Ishikawa (cell line): ENCODE data around the gene MKRN1.

Source experiments
- CEBPB ChIP-seq: IDR thresholded peaks from 2 replicates; pipeline ENCODE4 v1.6.1; 2012
- CREB1 ChIP-seq: IDR thresholded peaks from 2 replicates; pipeline ENCODE4 v1.6.1; 2012; ENCODE audit warnings: low read depth
- EGR1 ChIP-seq: IDR thresholded peaks from 2 replicates; pipeline ENCODE4 v1.6.1; 2012
- EP300 ChIP-seq: IDR thresholded peaks from 2 replicates; pipeline ENCODE4 v1.6.1; 2012; ENCODE audit warnings: borderline replicate concordance
- FOXM1 ChIP-seq: IDR thresholded peaks from 2 replicates; pipeline ENCODE4 v1.6.1; 2012; ENCODE audit warnings: low read depth, borderline replicate concordance
- MAX ChIP-seq: IDR thresholded peaks from 2 replicates; pipeline ENCODE4 v1.6.1; 2012
- NFIC ChIP-seq: IDR thresholded peaks from 2 replicates; pipeline ENCODE4 v1.6.1; 2012
- RAD21 ChIP-seq: IDR thresholded peaks from 2 replicates; pipeline ENCODE4 v1.6.1; 2012; ENCODE audit warnings: low read depth
- TAF1 ChIP-seq: IDR thresholded peaks from 2 replicates; pipeline ENCODE4 v1.6.1; 2012; ENCODE audit warnings: low read depth, mild to moderate bottlenecking
- TCF12 ChIP-seq: IDR thresholded peaks from 2 replicates; pipeline ENCODE4 v1.6.1; 2012; ENCODE audit warnings: low read depth
- TEAD4 ChIP-seq: IDR thresholded peaks from 2 replicates; pipeline ENCODE4 v1.6.1; 2012
- YY1 ChIP-seq: IDR thresholded peaks from 2 replicates; pipeline ENCODE4 v1.6.1; 2012; ENCODE audit warnings: low read depth
- ZBTB7A ChIP-seq: IDR thresholded peaks from 2 replicates; pipeline ENCODE4 v1.6.1; 2012; ENCODE audit warnings: low read depth
- TF ChIP-seq, protein P1 (sequence below): IDR thresholded peaks from 2 replicates; pipeline ENCODE4 v1.6.1; 2012; ENCODE audit warnings: low read depth, mild to moderate bottlenecking
- TF ChIP-seq, protein P2 (sequence below): IDR thresholded peaks from 2 replicates; pipeline ENCODE4 v1.6.1; 2012

MKRN1 gene

DNA sequence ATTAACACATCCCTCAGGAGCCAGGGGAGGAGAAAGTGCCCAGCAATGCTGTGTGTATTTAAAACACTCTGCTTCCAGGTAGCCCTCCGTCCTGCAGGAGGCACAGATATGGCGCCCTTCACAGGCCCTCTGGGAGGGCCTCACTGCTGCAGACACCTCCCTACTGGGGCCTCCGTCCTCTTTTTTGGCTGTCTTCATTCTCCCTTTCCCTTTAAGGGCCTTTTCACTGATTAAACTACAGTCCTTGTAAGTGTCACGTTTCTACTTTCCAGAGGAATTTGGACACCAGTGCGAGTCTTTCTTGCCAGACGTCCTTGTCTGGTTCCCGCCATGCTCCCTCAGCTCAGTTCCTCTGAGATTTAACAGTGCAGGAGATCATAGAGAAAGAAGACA is 39.7 kb upstream of the MKRN1 start:
- no peak for TF ChIP-seq RAD21
- no peak for TF ChIP-seq CREB1
- no peak for TF ChIP-seq ZBTB7A
- TF ChIP-seq YY1 = no peak
- no peak for TF ChIP-seq MAX
- no peak for TF ChIP-seq CEBPB

- TF ChIP-seq FOXM1 (no peak), YY1 (no peak), RAD21 (no peak), ZBTB7A (no peak), CREB1 (no peak), TCF12 (no peak), TAF1 (no peak), NFIC (no peak), EP300 (no peak), CEBPB (no peak), EGR1 (no peak), MAX (no peak), TEAD4 (no peak)
- TF ChIP-seq, protein P1, sequence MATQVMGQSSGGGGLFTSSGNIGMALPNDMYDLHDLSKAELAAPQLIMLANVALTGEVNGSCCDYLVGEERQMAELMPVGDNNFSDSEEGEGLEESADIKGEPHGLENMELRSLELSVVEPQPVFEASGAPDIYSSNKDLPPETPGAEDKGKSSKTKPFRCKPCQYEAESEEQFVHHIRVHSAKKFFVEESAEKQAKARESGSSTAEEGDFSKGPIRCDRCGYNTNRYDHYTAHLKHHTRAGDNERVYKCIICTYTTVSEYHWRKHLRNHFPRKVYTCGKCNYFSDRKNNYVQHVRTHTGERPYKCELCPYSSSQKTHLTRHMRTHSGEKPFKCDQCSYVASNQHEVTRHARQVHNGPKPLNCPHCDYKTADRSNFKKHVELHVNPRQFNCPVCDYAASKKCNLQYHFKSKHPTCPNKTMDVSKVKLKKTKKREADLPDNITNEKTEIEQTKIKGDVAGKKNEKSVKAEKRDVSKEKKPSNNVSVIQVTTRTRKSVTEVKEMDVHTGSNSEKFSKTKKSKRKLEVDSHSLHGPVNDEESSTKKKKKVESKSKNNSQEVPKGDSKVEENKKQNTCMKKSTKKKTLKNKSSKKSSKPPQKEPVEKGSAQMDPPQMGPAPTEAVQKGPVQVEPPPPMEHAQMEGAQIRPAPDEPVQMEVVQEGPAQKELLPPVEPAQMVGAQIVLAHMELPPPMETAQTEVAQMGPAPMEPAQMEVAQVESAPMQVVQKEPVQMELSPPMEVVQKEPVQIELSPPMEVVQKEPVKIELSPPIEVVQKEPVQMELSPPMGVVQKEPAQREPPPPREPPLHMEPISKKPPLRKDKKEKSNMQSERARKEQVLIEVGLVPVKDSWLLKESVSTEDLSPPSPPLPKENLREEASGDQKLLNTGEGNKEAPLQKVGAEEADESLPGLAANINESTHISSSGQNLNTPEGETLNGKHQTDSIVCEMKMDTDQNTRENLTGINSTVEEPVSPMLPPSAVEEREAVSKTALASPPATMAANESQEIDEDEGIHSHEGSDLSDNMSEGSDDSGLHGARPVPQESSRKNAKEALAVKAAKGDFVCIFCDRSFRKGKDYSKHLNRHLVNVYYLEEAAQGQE = no peak
- TF ChIP-seq, protein P2, sequence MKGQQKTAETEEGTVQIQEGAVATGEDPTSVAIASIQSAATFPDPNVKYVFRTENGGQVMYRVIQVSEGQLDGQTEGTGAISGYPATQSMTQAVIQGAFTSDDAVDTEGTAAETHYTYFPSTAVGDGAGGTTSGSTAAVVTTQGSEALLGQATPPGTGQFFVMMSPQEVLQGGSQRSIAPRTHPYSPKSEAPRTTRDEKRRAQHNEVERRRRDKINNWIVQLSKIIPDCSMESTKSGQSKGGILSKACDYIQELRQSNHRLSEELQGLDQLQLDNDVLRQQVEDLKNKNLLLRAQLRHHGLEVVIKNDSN = no peak
Observed at GRCh38 chr7:140518370-140519006, 39.2 kb upstream of the MKRN1 start.

DNA sequence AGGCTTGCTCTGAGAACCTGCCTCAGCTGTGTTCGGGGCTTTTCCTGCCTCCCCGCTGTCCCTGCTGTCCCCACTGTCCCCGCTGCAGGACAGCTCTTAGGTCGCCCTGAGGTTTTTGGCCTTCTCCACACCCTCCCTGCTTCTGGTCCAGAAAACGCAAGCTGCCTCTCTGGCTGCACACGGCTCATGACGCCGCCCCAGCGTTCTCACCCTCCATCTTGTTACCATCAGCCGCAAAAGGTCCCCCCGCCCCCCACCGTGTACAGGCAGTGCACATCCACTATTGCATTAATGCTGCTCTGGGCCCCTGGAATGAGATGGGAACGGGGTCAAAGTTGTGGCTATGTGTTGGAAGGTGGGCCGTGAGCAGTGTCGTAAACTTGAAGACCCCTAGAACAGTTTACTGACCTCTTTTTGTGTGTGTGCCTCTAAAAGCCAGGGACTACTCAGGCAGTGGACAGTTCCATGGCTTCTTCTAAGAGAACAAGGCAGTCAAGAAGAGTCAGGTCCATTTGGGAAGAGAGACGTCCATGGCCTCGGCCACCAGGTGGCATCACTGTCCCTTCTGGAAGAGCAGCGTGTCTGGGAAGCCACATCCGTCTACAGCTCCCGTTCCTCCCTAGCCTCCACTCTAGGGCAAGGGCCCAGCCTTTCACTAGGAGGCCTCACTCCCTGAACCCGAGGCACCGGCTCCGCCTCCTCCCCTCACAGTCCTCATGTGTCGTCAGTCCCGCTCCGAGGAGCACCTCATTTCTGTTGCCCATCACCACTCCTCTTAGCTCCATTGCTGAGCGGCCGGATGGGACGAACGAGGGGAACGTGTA is 38.5 kb upstream of the MKRN1 start:
- TF ChIP-seq YY1 = no peak
- TF ChIP-seq RAD21 = peak; percentile 99
- no peak for TF ChIP-seq NFIC
- no peak for TF ChIP-seq TAF1
- TF ChIP-seq, protein P1 = peak; percentile 25; the same call in 1 of the 2 replicates
- no peak for TF ChIP-seq FOXM1

DNA sequence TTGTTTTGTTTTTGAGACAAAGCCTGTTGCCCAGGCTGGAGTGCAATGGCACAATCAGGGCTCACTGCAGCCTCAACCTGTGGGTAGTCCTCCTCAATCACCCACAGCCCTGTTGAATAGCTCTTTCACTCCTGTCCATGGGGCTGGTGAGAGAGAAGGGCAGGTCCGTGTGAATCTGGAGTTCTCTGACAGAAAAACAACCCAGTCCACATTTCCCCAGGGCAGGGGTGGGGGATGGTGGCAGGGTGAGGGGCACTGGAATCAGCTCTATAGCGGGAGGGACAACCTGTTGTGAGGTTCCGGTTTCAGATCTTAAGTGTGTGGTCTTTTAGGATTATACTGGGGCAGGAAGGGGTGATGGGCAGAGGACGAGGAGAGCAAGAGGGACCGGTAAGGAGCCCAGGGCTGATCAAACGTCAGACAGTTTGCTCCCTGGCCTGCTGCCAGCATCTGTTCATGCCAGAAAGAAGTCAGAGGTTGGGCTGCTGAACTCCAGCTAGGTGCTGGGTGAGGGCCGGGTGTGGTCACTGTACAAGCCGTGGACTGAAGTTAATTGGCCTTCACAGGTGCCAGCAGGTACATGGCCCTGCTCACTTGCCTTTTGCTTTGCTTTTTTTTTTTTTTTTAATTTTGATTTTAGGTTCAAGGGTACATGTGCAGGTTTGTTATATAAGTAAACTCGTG is 33.2 kb upstream of the MKRN1 start:
- TF ChIP-seq NFIC = peak; percentile 71
- TF ChIP-seq CEBPB = no peak

GRCh38 chr7:140509789-140510188 is 30.5 kb upstream of the MKRN1 start:
- no peak for TF ChIP-seq NFIC
- TF ChIP-seq CEBPB = no peak
- TF ChIP-seq EP300 = no peak
- TF ChIP-seq RAD21 = no peak
- TF ChIP-seq TEAD4 = no peak
- no peak for TF ChIP-seq YY1
- no peak for TF ChIP-seq TCF12
- TF ChIP-seq FOXM1 = no peak
- no peak for TF ChIP-seq EGR1
- TF ChIP-seq TAF1 = no peak
- TF ChIP-seq, protein P1 = no peak
- TF ChIP-seq MAX = no peak
- TF ChIP-seq ZBTB7A = no peak
- no peak for TF ChIP-seq CREB1
- TF ChIP-seq, protein P2 = no peak
